CD4-positive, alpha-beta T cell treated with Interferon alpha-2 for 1 hour (primary cell): ENCODE results near the gene GIT2.
"Not testable (repeated sequence)": the region's sequence is repeated elsewhere in the genome, so short reads cannot be mapped to it uniquely, and the experiment has no call there.

Experiments used
- DNase-seq, 2 donors: peaks; one replicate each; pipeline ENCODE4 v3.0.0-alpha.2; 2020 to 2022

GIT2 gene

GRCh38 chr12:110005319-110005973 lies 9.3 kb upstream of the GIT2 start:
- peak in 1 of 2 donors; percentile 40 for DNase-seq

- DNase-seq: no peak
Observed at GRCh38 chr12:110004598-110004997, 8.4 kb upstream of the GIT2 start.

- DNase-seq: no peak
Observed at GRCh38 chr12:110002676-110003515, 6.7 kb upstream of the GIT2 start.

GRCh38 chr12:110001596-110001995 lies 5.4 kb upstream of the GIT2 start:
- DNase-seq: no peak

GRCh38 chr12:109999983-110000505 lies 3.9 kb upstream of the GIT2 start:
- DNase-seq: peak in 1 of 2 donors; percentile 14

GRCh38 chr12:109999649-109999971 lies 3.4 kb upstream of the GIT2 start:
- no peak for DNase-seq

- DNase-seq: peak; percentile 93 to 96
Observed at GRCh38 chr12:109998904-109999648, 2.9 kb upstream of the GIT2 start, which contains the start of gene ANKRD13A. Gene ANKRD13A, plus strand, starts transcription at chr12:109999430. Its CDS starts 259 bp downstream, at chr12:109999689.

- DNase-seq: no peak
Observed at GRCh38 chr12:109998241-109998903, 2.2 kb upstream of the GIT2 start.

- DNase-seq: no peak
Observed at GRCh38 chr12:109997393-109997792, 1.2 kb upstream of the GIT2 start.

GRCh38 chr12:109996483-109996853 lies 300 bp upstream of the GIT2 start:
- no peak for DNase-seq

GRCh38 chr12:109995361-109995685 lies 845 bp downstream of the GIT2 start:
- DNase-seq: no peak

- DNase-seq: peak in 1 of 2 donors; percentile 61
Observed at GRCh38 chr12:109994401-109995175, 1.6 kb downstream of the GIT2 start.

GRCh38 chr12:109993091-109993490 lies 3.1 kb downstream of the GIT2 start:
- no peak for DNase-seq

GRCh38 chr12:109991586-109991985 lies 4.6 kb downstream of the GIT2 start:
- DNase-seq: no peak

- no peak for DNase-seq
Observed at GRCh38 chr12:109989380-109989779, 6.8 kb downstream of the GIT2 start.

- DNase-seq: no peak
Observed at GRCh38 chr12:109988903-109989302, 7.3 kb downstream of the GIT2 start.

- DNase-seq: no peak
Observed at GRCh38 chr12:109988274-109988673, 7.9 kb downstream of the GIT2 start.

- DNase-seq: no peak
Observed at GRCh38 chr12:109987615-109988014, 8.6 kb downstream of the GIT2 start.

- not testable (repeated sequence) for DNase-seq
Observed at GRCh38 chr12:109986236-109986635, 9.9 kb downstream of the GIT2 start.

- no peak for DNase-seq
Observed at GRCh38 chr12:109983432-109984142, 12.6 kb downstream of the GIT2 start.

GRCh38 chr12:109982210-109982609 lies 14.0 kb downstream of the GIT2 start:
- no peak for DNase-seq
